ENCODE results near the gene CEMIP.

The CEMIP gene

DNA sequence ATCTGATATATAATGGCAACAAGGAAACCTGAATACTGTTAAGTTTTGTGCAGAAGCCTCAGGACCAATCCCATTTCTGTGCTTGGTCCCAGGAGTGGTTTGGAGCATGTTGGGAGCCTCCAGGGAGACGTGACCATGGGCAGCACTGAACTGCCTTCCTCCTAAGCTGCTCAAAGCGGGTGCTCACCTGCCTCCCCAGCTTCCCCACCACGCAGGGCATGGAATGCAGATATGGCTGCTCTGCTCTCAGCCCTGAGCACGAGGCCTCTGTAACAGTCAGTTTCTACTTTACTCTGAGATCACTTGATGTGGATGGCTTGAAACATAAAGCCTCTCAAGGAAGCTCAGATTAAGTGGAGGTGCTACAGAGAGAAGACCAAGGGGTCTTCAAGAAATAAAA is 161.2 kb downstream of the CEMIP start:
- Histone ChIP-seq H4K20me1 (ENCODE audit: insufficient read depth, low read length, poor library complexity, severe bottlenecking) (no peaks in the 10 kb centered on the region), H3F3A (ENCODE audit: low read depth) (no peaks in the 10 kb centered on the region), H3K79me2 (ENCODE audit: insufficient read depth, low read length) (no peaks in the 10 kb centered on the region), H2AFZ (ENCODE audit: low read length) (no peak overlapping the region), H3K36me3 (ENCODE audit: insufficient read depth, low read length) (no peaks in the 10 kb centered on the region), H3K9ac (ENCODE audit: low read depth, low read length, poor library complexity, severe bottlenecking) (no peak overlapping the region), H3K4me1 (ENCODE audit: insufficient read depth, low read length, poor library complexity, severe bottlenecking) (no peaks in the 10 kb centered on the region), H3K27me3 (ENCODE audit: insufficient read depth, low read length, poor library complexity, severe bottlenecking) (no peaks in the 10 kb centered on the region), H3K4me2 (ENCODE audit: low read depth, low read length, poor library complexity, severe bottlenecking) (no peak overlapping the region), H3K4me3 (ENCODE audit: low read length, poor library complexity, severe bottlenecking) (no peak overlapping the region), H3K9me3 (ENCODE audit: insufficient read depth, low read depth, low read length) (no peaks in the 10 kb centered on the region), H3K9me2 (replicated peaks; ENCODE audit: low read depth, low read length) (no peaks in the 10 kb centered on the region)
- TF ChIP-seq, protein P1, sequence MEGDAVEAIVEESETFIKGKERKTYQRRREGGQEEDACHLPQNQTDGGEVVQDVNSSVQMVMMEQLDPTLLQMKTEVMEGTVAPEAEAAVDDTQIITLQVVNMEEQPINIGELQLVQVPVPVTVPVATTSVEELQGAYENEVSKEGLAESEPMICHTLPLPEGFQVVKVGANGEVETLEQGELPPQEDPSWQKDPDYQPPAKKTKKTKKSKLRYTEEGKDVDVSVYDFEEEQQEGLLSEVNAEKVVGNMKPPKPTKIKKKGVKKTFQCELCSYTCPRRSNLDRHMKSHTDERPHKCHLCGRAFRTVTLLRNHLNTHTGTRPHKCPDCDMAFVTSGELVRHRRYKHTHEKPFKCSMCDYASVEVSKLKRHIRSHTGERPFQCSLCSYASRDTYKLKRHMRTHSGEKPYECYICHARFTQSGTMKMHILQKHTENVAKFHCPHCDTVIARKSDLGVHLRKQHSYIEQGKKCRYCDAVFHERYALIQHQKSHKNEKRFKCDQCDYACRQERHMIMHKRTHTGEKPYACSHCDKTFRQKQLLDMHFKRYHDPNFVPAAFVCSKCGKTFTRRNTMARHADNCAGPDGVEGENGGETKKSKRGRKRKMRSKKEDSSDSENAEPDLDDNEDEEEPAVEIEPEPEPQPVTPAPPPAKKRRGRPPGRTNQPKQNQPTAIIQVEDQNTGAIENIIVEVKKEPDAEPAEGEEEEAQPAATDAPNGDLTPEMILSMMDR (conservative IDR thresholded peaks at IDR 0.05; ENCODE audit: low read length) = no peak
- TF ChIP-seq EZH2phosphoT487 (IDR thresholded peaks at IDR 0.05; ENCODE audit: borderline replicate concordance) = no peak

DNA sequence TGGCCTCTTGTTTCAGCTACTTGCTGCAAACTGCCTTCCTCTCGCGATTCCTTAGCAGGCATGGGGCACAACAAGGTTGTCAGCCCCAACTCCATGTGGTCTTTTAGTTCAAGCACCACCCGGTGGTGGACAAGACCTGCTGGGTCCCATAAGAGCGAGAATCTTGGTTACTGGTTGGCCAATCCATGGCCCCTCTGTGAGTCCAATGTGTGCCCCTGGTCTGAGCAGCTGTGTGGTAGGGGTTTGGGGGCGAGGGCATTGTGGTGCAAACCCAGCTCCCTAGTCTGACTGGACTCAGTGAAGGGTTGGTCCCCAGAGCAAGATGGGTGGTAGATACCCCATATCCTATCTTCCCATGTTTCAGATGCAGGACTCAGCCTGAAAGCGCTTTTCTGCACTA is 161.7 kb downstream of the CEMIP start:
- Histone ChIP-seq H3K4me1 (ENCODE audit: insufficient read depth, low read length, poor library complexity, severe bottlenecking) (no peaks in the 10 kb centered on the region), H3K9me3 (ENCODE audit: insufficient read depth, low read depth, low read length) (no peaks in the 10 kb centered on the region), H2AFZ (ENCODE audit: low read length) (no peak overlapping the region), H3K36me3 (ENCODE audit: insufficient read depth, low read length) (no peaks in the 10 kb centered on the region), H3K9ac (ENCODE audit: low read depth, low read length, poor library complexity, severe bottlenecking) (no peak overlapping the region), H3F3A (ENCODE audit: low read depth) (no peaks in the 10 kb centered on the region), H3K9me2 (replicated peaks; ENCODE audit: low read depth, low read length) (no peaks in the 10 kb centered on the region), H3K4me2 (ENCODE audit: low read depth, low read length, poor library complexity, severe bottlenecking) (no peak overlapping the region), H4K20me1 (ENCODE audit: insufficient read depth, low read length, poor library complexity, severe bottlenecking) (no peaks in the 10 kb centered on the region), H3K4me3 (ENCODE audit: low read length, poor library complexity, severe bottlenecking) (no peak overlapping the region), H3K27me3 (ENCODE audit: insufficient read depth, low read length, poor library complexity, severe bottlenecking) (no peaks in the 10 kb centered on the region), H3K79me2 (ENCODE audit: insufficient read depth, low read length) (no peaks in the 10 kb centered on the region)
- TF ChIP-seq EZH2phosphoT487 (IDR thresholded peaks at IDR 0.05; ENCODE audit: borderline replicate concordance) = no peak
- TF ChIP-seq, protein P1 (conservative IDR thresholded peaks at IDR 0.05; ENCODE audit: low read length) = no peak

DNA sequence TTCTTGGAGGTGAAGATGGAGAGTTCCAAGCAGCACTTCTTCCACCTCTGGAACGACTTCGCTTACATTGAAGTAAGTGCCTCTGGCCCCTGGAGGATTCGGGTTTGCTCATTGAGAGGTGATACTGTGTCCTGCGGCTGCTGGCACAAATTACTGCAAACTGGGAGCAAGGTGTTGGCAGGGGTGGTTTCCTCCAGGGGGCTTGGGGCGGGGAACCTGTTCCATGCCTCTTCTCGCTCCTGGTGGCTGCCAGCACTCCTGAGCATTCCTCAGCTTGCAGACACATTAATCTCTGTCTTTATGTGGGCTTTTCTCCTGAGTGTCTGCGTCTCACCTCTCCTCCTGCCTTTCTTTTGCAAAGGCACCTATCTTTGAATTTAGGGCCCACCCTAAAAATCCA is 163.1 kb downstream of the CEMIP start:
- no peak for TF ChIP-seq EZH2phosphoT487 (IDR thresholded peaks at IDR 0.05; ENCODE audit: borderline replicate concordance)
- TF ChIP-seq, protein P1 (conservative IDR thresholded peaks at IDR 0.05; ENCODE audit: low read length) = no peak

More for the DNA sequence above, 163.1 kb downstream of the CEMIP start:
- Histone ChIP-seq H2AFZ (ENCODE audit: low read length) (no peak overlapping the region), H3F3A (ENCODE audit: low read depth) (no peaks in the 10 kb centered on the region), H3K4me3 (ENCODE audit: low read length, poor library complexity, severe bottlenecking) (no peak overlapping the region), H3K9me3 (ENCODE audit: insufficient read depth, low read depth, low read length) (no peaks in the 10 kb centered on the region), H3K27me3 (ENCODE audit: insufficient read depth, low read length, poor library complexity, severe bottlenecking) (no peaks in the 10 kb centered on the region), H3K9ac (ENCODE audit: low read depth, low read length, poor library complexity, severe bottlenecking) (no peak overlapping the region), H3K4me1 (ENCODE audit: insufficient read depth, low read length, poor library complexity, severe bottlenecking) (no peaks in the 10 kb centered on the region), H4K20me1 (ENCODE audit: insufficient read depth, low read length, poor library complexity, severe bottlenecking) (no peaks in the 10 kb centered on the region), H3K36me3 (ENCODE audit: insufficient read depth, low read length) (no peaks in the 10 kb centered on the region), H3K4me2 (ENCODE audit: low read depth, low read length, poor library complexity, severe bottlenecking) (no peak overlapping the region), H3K9me2 (replicated peaks; ENCODE audit: low read depth, low read length) (no peaks in the 10 kb centered on the region), H3K79me2 (ENCODE audit: insufficient read depth, low read length) (no peaks in the 10 kb centered on the region)

All from Loucy (cell line).